HEK293T (cell line): ENCODE results near the gene CELSR1.

Experiments
- ARNT ChIP-seq: fragments of 450-650 bp; IDR thresholded peaks from 2 replicates; pipeline ENCODE4 v1.6.1; 2017; ENCODE audit warnings: mild to moderate bottlenecking
- FOXA1 ChIP-seq: fragments of 450-650 bp; IDR thresholded peaks from 2 replicates; pipeline ENCODE4 v1.6.1; 2016; ENCODE audit warnings: mild to moderate bottlenecking
- NFRKB ChIP-seq: fragments of 450-650 bp; IDR thresholded peaks from 2 replicates; pipeline ENCODE4 v1.6.1; 2016; ENCODE audit warnings: mild to moderate bottlenecking, moderate library complexity
- SUZ12 ChIP-seq: fragments of 450-650 bp; IDR thresholded peaks from 2 replicates; pipeline ENCODE4 v1.6.1; 2016; ENCODE audit warnings: mild to moderate bottlenecking
- TARDBP ChIP-seq: fragments of 450-650 bp; IDR thresholded peaks from 2 replicates; pipeline ENCODE4 v1.6.1; 2016

- TF ChIP-seq ARNT: no peak
- TF ChIP-seq FOXA1: no peak
- no peak for TF ChIP-seq SUZ12
- no peak for TF ChIP-seq TARDBP
- no peak for TF ChIP-seq NFRKB
These were observed 158.1 kb downstream of the CELSR1 start for GRCh38 chr22:46379066-46379930.
